HG03571 (cell line): ENCODE results near the gene GPX7.

Experiments
- ATAC-seq: cut with Tn5 transposase; IDR thresholded peaks from one replicate; pipeline ENCODE4 v1.9.1; 2021; ENCODE audit not compliant: unreplicated experiment

The GPX7 gene

GRCh38 chr1:52585474-52585873, 16.7 kb upstream of the GPX7 start:
- no peak for ATAC-seq

- no peak for ATAC-seq
These were observed 14.1 kb upstream of the GPX7 start for GRCh38 chr1:52588027-52588426.

GRCh38 chr1:52588535-52588934, 13.6 kb upstream of the GPX7 start:
- no peak for ATAC-seq

GRCh38 chr1:52590266-52590665, 11.9 kb upstream of the GPX7 start:
- no peak for ATAC-seq

DNA sequence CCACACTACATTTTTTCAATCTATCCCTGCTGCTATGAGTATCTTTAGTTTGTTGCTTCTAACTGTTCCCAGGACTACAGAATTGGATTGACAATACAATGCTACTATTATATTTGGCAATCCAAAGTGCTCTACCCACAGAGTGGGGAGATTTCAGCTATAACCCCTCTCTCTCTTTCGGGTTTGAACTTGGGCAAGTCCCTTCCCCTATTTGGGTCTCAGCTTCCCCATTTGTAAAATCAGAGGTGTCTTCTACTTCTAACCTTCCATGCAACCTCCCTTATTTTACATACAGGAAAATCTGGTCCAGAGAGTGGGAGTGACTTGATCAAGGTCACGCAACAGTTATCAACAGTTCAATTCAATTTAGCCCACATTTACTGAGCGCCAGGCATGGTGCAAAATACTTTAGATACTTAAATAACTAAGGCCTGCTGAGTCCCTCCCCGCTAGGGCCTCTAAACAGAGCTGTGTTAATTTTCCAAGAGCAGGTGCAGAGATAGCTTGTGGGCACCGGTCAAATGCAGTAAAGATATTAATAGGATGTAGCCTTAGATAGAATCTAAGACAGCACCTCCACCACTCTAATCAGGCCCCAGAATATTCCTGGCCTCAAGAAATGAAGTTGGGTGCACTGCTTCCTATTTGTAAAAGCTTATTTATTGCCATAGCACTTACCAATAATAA, 9.4 kb upstream of the GPX7 start:
- no peak for ATAC-seq

DNA sequence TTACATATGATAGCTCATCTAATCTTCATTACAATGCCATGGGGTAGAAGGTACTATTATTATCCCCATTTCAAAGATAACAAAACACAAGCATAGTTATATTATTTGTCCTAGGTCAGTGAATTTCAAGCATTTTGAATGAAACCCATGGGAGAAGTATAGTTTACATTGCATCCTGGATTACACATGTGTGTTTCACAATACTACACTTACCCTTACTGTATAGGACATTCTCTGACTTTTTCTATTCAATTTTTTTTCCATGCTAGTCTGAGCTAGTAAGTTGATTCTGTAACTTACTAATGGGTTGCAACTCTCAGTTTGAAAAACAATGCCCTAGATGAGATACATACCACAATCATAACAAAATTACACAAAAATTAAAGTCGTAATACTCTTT, 8.7 kb upstream of the GPX7 start:
- ATAC-seq = no peak

DNA sequence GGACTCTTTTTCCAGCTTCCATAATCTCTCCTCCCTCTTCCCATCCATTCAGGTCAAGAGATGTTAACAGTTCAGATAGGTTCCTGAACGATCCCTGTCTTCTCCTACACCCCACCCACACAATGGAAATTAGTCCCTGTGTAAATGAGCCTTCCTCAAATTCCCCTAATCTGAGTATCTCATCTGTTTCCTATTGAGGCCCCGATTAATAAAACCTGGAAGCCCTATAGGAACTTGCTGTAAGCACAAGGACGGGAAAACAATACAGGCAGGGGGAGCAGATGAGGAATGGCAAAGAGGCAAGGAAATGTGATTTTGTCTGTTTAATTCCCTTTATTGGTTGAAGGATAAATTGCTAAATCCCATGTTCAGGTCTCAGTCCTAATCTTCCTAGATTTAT, 7.1 kb upstream of the GPX7 start:
- ATAC-seq = no peak

- no peak for ATAC-seq
These were observed 4.3 kb upstream of the GPX7 start for GRCh38 chr1:52597912-52598311.

DNA sequence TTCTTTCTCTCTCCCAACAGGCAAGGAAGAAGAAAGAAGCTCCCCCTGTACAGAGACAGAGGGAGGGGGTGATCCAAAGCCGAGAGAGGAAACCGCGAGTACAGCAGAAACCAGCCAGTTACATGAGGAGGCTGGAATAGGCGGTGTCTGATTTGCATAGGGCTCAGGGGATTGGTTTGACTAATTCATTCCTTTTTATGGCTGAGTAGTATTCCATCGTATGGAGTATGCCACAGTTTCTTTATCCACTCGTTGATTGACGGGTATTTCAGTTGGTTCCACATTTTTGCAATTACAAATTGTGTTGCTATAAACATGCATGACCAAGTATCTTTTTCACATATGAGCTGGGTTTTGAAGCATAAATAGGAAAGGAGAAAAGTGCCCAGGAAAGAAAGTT, 3.4 kb upstream of the GPX7 start:
- no peak for ATAC-seq

DNA sequence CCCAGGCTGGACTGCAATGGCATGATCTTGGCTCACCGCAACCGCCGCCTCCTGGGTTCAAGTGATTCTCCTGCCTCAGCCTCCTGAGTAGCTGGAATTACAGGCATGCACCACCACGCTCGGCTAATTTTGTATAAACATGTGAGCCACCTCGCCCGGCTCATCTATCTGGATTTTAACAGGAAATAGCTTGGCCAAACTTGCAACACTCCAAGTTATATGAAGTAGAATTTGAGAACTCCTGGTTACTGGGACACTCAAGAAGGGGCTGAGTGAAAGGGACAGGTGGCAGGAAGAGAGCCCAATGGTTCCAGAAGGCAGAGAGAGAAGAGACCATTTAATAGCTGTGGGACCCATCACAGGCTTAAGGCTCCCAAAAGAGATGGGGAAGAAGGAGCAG, 2.9 kb upstream of the GPX7 start:
- no peak for ATAC-seq

- ATAC-seq = no peak
These were observed 1.5 kb upstream of the GPX7 start for GRCh38 chr1:52600533-52601179.

- no peak for ATAC-seq
These were observed 652 bp upstream of the GPX7 start for GRCh38 chr1:52601519-52601918.

DNA sequence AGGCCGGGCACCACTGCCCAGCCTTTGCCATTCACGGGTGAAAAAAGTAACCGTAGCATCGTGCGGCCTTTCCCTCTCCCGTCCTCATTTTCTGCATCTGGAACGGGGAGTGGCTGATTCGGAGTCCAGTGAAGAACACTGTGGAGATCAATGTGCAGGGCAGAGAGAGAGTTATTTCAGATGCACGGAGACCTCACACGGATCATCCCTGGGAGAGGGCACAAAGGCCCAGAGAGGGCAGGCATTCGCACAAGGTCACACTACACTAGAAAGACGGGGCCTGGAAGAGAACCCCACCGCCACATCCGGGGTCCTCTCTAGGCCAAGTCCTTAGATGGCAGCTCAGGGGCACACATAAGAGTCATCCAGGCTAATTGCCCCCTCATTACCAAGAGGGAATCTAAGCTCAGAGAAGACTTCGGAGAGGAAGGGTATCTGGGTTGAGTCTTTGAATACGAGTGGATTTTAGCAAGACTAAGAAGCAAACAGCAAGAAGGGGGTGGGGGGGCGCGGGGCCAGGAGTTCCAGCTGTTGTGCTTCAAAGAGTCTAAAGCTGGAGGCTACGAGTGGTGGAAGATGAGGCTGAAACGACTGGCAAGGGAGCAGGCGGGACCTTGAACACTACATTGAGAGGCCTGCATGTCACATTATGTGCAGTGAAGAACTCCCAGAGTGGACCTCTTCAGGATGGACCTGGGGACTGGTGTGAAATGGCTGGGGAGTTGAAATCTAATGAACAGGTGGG, 857 bp downstream of the GPX7 start:
- no peak for ATAC-seq

DNA sequence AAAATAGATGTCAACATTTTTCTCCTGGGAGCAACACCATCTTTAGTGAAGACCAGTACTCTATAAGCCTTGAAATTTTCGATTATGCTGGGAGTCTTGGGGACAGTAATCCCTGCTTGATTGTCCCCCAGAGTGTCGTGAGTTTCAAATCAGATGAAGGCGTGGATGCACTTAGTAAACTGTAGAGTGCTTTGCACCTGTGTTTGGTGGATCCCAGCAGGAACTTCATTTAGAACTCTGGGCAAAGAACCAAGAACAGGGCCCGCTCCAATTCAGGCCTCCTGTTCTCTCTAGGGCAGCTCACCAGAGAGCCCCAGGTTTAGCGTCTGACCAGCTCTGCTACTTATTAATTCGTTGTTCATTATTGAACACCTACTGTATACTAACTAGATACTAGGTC, 1.5 kb downstream of the GPX7 start:
- ATAC-seq = no peak

- ATAC-seq = no peak
These were observed 2.0 kb downstream of the GPX7 start for GRCh38 chr1:52604063-52604770.

DNA sequence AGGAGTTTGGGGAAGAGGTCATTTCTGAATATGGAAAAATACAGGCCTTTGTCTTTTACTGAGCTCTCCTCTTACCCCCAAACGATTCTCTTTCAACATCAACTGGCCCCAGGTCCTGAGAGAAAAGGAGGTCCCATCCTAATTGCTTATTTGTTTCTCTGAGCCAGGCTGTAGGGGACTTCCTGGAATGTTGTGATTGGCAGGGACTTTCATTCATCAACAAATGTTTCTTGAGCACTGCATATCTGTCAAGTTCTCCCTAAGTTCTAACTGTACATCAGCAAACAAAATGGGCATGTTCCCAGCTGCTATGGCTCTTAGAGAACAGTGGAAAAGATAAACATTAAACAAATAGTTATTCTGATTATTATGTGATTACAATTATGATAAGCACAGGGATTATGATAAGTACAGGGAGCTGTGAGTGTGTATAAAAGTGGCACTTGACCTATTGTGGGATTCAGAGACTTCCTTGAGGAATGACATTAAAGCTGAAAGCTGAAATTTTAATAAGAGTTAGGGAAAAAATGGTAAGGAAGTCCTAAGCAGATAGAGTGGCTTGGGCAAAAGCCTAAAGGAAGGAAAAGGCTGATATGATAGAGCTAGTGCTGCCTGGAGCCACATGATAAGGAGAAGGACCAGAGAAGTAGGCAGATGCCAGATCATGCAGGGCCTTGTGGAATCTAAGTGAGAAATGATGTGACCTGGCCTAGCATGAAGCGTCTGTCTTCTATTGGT, 11.6 kb downstream of the GPX7 start:
- ATAC-seq = no peak

- no peak for ATAC-seq
These were observed 12.5 kb downstream of the GPX7 start for GRCh38 chr1:52614671-52615070.

GRCh38 chr1:52615489-52616042, 13.4 kb downstream of the GPX7 start:
- ATAC-seq = no peak

DNA sequence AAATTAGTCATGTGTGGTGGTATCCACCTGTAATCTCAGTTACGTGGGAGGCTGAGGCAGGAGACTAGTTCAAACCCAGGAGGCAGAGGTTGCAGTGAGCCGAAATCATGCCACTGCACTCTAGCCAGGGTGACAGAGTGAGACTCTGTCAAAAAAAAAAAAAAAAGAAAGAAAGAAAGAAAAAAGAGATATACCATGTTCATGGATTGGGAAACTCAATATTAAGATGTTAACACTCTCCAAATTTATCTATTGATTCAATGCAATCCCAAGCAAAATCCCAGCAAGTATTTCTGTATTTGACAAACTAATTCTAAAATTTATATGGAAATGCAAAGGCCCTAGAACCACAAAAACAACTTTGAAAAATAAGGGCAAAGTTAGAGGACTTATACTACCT, 19.8 kb downstream of the GPX7 start:
- no peak for ATAC-seq

DNA sequence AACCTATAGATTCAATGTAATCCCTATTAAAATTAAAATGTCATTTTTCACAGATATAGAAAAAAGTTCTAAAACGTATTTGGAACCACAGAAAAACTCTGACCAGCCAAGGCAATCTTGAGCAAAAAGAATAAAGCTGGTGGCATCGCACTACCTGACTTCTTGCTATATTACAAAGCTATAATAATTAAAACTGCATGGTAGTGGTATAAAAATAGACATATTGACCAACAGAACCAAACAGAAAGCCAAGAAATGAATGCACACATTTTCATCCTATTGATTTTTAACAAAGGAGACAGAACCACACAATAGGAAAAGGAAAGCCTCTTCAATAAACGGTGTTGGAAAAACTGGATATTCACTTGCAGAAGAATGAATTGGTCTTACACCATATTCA, 21.6 kb downstream of the GPX7 start:
- no peak for ATAC-seq

- ATAC-seq = no peak
These were observed 24.9 kb downstream of the GPX7 start for GRCh38 chr1:52627028-52627427.
